Breast epithelium (tissue), 4 donors: ENCODE measurements around the gene TIFAB. TPM values are rescaled to one million over a fixed set of nuclear protein-coding genes. Genes with fewer than 3 reads are reported as not detected.

Experiments used
- DNase-seq, 2 donors: peaks; one replicate each; pipeline ENCODE4 v3.0.0-alpha.2; 2019; ENCODE audit warnings: low spot score in 2 of 2
- H3K27ac ChIP-seq, 2 donors: fragments of 200-600 bp; sonication (generic) in 1 of 2; one replicate each; pipeline ENCODE4 v1.5.1; 2016 to 2019; ENCODE audit warnings: mild to moderate bottlenecking in 1 of 2
- H3K27me3 ChIP-seq, 2 donors: fragments of 200-600 bp; sonication (generic) in 1 of 2; one replicate each; pipeline versions ENCODE4 v1.5.1 to v1.6.0; 2017 to 2019; ENCODE audit warnings: control low read depth in 1 of 2, mild to moderate bottlenecking in 1 of 2
- H3K36me3 ChIP-seq: fragments of 200-600 bp; one replicate; pipeline ENCODE4 v1.5.1; 2019
- H3K4me1 ChIP-seq, 2 donors: fragments of 200-600 bp; sonication (generic); one replicate each; pipeline ENCODE4 v1.5.1; 2016 to 2019; ENCODE audit warnings: control low read depth in 1 of 2
- H3K4me3 ChIP-seq, 3 donors: fragments of 200-600 bp; sonication (generic); 1 replicate in 2 of 3; 2 replicates in 1 of 3; pipeline ENCODE4 v1.5.1; 2016 to 2019; ENCODE audit warnings: mild to moderate bottlenecking in 3 of 3, moderate library complexity in 2 of 3
- H3K9me3 ChIP-seq, 2 donors: fragments of 200-600 bp; sonication (generic) in 1 of 2; one replicate each; pipeline ENCODE4 v1.5.1; 2016 to 2019; ENCODE audit warnings: control low read depth in 1 of 2
- CTCF ChIP-seq, 3 donors: fragments of 450-650 bp; IDR thresholded peaks; one replicate each; pipeline ENCODE4 v1.5.1; 2016 to 2017; ENCODE audit warnings: antibody characterized with exemption in 3 of 3, mild to moderate bottlenecking in 3 of 3, moderate library complexity in 3 of 3
- POLR2A ChIP-seq: fragments of 450-650 bp; IDR thresholded peaks from one replicate; pipeline ENCODE4 v1.6.1; 2016; ENCODE audit warnings: antibody characterized with exemption, mild to moderate bottlenecking, moderate library complexity
- POLR2AphosphoS5 ChIP-seq, 3 donors: sonication (generic); formaldehyde crosslinking; IDR thresholded peaks; one replicate each; pipeline ENCODE4 v1.6.1; 2017; ENCODE audit warnings: antibody characterized with exemption in 3 of 3
- intact Hi-C: fragments of 100-400 bp; cut with DNase I; formaldehyde crosslinking; loops from one replicate; pipeline ENCODE4 v1.15.1; 2023; ENCODE audit warnings: low total_unique reads
- total RNA-seq, 3 donors: library from RNA; depleted of rRNA; stranded (reverse); fragments of >200 nt; gene quantifications; one replicate each; pipeline ENCODE4 v1.1.0, GENCODE V29; 2016

Gene TIFAB
- total RNA-seq, 3 donors from 2014 or later, result not detected

DNA sequence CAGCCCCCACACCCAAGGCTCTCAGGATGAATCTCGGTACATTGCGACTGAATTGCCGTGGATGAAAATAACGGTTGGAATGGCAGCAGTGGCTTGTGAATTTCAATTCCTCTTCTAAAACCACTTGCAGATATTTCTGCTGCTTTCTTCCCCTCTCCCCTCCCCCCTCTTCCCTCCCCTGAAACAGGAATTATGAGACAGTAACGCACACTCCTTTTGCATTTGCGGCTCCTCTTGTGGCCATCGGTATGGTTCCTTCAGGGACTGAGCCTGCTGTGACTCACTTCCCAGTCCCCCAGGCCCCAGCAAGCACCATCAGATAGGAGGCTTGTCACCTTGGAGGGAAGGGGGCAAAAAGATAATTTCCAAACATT, 14.7 kb downstream of the TIFAB start:
- DNase-seq, result peak in 1 of 2 donors; percentile 16
- Histone ChIP-seq H3K9me3 (no peaks in the 10 kb centered on the region), H3K36me3 (no peaks in the 10 kb centered on the region), H3K4me3 (no peak overlapping the region), H3K27me3 (peaks cover 0 to 7% of the 10 kb centered on the region in 2 donors), H3K27ac (no peak overlapping the region), H3K4me1 (no peaks in the 10 kb centered on the region)
- intact Hi-C loops, result loop anchor here (5.0 kb wide), 1 partner anchor 1015 kb away; no protein-coding TSS in a partner anchor
- no peak for TF ChIP-seq POLR2A
- no peak for TF ChIP-seq POLR2AphosphoS5 (IDR thresholded peaks at IDR 0.05)
- no peak for TF ChIP-seq CTCF (IDR thresholded peaks at IDR 0.05)

- Histone ChIP-seq H3K4me1 (no peaks in the 10 kb centered on the region), H3K27me3 (peaks cover 0 to 7% of the 10 kb centered on the region in 2 donors), H3K36me3 (no peaks in the 10 kb centered on the region), H3K9me3 (no peaks in the 10 kb centered on the region), H3K27ac (no peak overlapping the region), H3K4me3 (no peak overlapping the region)
- DNase-seq, result no peak
- intact Hi-C loops, result loop anchor here (5.0 kb wide), 1 partner anchor 1015 kb away; no protein-coding TSS in a partner anchor
- TF ChIP-seq POLR2A (no peak), CTCF (IDR thresholded peaks at IDR 0.05) (no peak), POLR2AphosphoS5 (IDR thresholded peaks at IDR 0.05) (no peak)
Measured at GRCh38 chr5:135436951-135437418, 15.2 kb downstream of the TIFAB start.

DNA sequence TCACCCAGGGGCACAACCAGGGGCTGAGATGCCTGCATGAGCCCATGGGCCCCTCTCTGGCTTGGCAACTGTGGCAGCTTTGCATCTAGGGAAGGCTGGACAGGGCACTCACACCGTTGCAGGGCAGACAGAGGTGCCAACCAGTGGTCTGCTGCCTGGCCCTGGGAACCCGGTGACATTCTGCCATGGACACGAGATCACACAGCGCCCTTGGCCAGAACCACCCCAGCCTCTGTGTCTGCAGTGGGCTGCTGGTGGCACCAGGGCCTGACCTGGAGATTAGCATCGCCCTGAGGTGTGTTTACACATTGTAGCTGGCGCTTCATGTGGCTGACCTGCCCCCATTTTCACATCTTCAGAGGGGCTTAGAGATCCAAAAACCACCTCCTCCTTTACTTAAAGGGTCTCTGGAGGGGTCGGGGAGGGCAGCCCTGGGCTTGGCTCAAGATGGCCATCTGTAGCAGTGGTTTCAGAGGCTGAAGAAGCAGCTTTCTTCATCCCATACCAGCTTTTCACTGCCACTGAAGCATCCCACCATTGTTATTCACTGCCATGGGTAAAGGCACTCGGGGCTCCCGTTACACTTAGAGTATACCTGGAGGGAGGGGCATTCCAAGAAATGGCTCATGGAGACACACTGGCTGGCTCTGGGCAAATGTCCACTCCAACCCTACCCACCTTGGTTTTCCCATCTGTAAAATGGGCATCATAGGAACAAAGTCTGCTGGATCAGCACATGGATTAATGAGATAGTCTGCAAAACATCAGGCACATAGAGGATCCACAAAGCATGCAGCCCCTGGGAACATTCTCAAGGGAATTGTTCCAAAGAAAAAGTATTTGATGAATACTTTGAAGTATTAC, 16.5 kb downstream of the TIFAB start:
- TF ChIP-seq POLR2A (no peak), CTCF (IDR thresholded peaks at IDR 0.05) (no peak)
- Histone ChIP-seq H3K4me1 (no peaks in the 10 kb centered on the region), H3K9me3 (no peaks in the 10 kb centered on the region), H3K27ac (no peak overlapping the region), H3K36me3 (no peaks in the 10 kb centered on the region), H3K4me3 (no peak overlapping the region), H3K27me3 (peaks cover 0 to 7% of the 10 kb centered on the region in 2 donors)
- intact Hi-C loops, result loop anchor here (5.0 kb wide), 1 partner anchor 1017 kb away; no protein-coding TSS in a partner anchor
- no peak for DNase-seq

GRCh38 chr5:135434591-135435466, 17.3 kb downstream of the TIFAB start:
- H3K27me3 ChIP-seq, result peaks cover 0 to 7% of the 10 kb centered on the region in 2 donors
- no peak overlapping the region for H3K27ac ChIP-seq
- DNase-seq, result no peak
- no peak overlapping the region for H3K4me3 ChIP-seq
- intact Hi-C loops, result loop anchor here (5.0 kb wide), 1 partner anchor 1017 kb away; no protein-coding TSS in a partner anchor
- no peaks in the 10 kb centered on the region for H3K4me1 ChIP-seq
- H3K36me3 ChIP-seq, result no peaks in the 10 kb centered on the region
- TF ChIP-seq POLR2A (no peak), CTCF (IDR thresholded peaks at IDR 0.05) (no peak), POLR2AphosphoS5 (IDR thresholded peaks at IDR 0.05) (no peak)
- H3K9me3 ChIP-seq, result no peaks in the 10 kb centered on the region
